HepG2 (cell line): ENCODE results near the gene NBR1. TPM values are rescaled to one million over a fixed set of nuclear protein-coding genes. Genes with fewer than 3 reads are reported as not detected.

ENCODE experiments used
- CCDC6 ChIP-seq: sonication (generic); formaldehyde crosslinking; IDR thresholded peaks from 2 replicates; pipeline ENCODE4 v1.8.1; 2022; ENCODE audit warnings: mild to moderate bottlenecking, missing genetic modification reagents, moderate library complexity
- CTCF ChIP-seq: sonication (generic); formaldehyde crosslinking; IDR thresholded peaks from 2 replicates; pipeline ENCODE4 v1.5.0; 2020; ENCODE audit warnings: mild to moderate bottlenecking, missing genetic modification reagents, moderate library complexity
- DBP ChIP-seq: sonication (generic); formaldehyde crosslinking; IDR thresholded peaks from 2 replicates; pipeline ENCODE4 v1.4.0; 2020; ENCODE audit warnings: missing genetic modification reagents; ENCODE audit errors: not compliant biosample characterization
- ELF3 ChIP-seq: IDR thresholded peaks from 2 replicates; pipeline ENCODE4 v1.6.1; 2016; ENCODE audit warnings: missing genetic modification reagents, missing compliant biosample characterization
- HES4 ChIP-seq: sonication (generic); formaldehyde crosslinking; IDR thresholded peaks from 2 replicates; pipeline ENCODE4 v1.9.0; 2021; ENCODE audit warnings: mild to moderate bottlenecking, missing genetic modification reagents, borderline replicate concordance
- HINFP ChIP-seq: sonication (generic); formaldehyde crosslinking; IDR thresholded peaks from 2 replicates; pipeline ENCODE4 v1.4.0; 2020; ENCODE audit warnings: low read depth, mild to moderate bottlenecking, missing genetic modification reagents
- HMG20B ChIP-seq: conservative IDR thresholded peaks from 2 replicates; pipeline ENCODE4 v1.6.1; 2016; ENCODE audit warnings: missing genetic modification reagents, missing compliant biosample characterization
- HOXA5 ChIP-seq: sonication (generic); formaldehyde crosslinking; IDR thresholded peaks from 2 replicates; pipeline ENCODE4 v1.4.0; 2020; ENCODE audit warnings: missing genetic modification reagents
- RBM39 ChIP-seq: fragments of 200-400 bp; formaldehyde crosslinking; IDR thresholded peaks from one replicate; pipeline ENCODE4 v1.6.1; 2018; ENCODE audit warnings: antibody characterized with exemption, mild to moderate bottlenecking, low read depth, low read length; ENCODE audit not compliant: poor library complexity, severe bottlenecking
- SAFB2 ChIP-seq: sonication (generic); formaldehyde crosslinking; IDR thresholded peaks from 2 replicates; pipeline ENCODE4 v1.5.1; 2020; ENCODE audit warnings: missing genetic modification reagents, low read depth, mild to moderate bottlenecking, borderline replicate concordance
- SP2 ChIP-seq: sonication (generic); formaldehyde crosslinking; IDR thresholded peaks from 2 replicates; pipeline ENCODE4 v1.5.1; 2020; ENCODE audit warnings: mild to moderate bottlenecking, missing genetic modification reagents
- WIZ ChIP-seq: sonication (generic); formaldehyde crosslinking; IDR thresholded peaks from 2 replicates; pipeline ENCODE4 v1.5.1; 2020; ENCODE audit warnings: mild to moderate bottlenecking, missing genetic modification reagents
- ZSCAN25 ChIP-seq: sonication (generic); formaldehyde crosslinking; IDR thresholded peaks from 2 replicates; pipeline ENCODE4 v1.8.0; 2022; ENCODE audit warnings: mild to moderate bottlenecking, missing genetic modification reagents
- polyA plus RNA-seq, 8 experiments: library from polyadenylated mRNA; depleted of rRNA in 3 of 8; stranded (reverse) in 7 of 8; unstranded in 1 of 8; fragments of >200 nt; fragmentation: Illumina TruSeq in 4 of 8; extraction: Trizol in 4 of 8; gene quantifications; 2 replicates each; pipeline versions ENCODE4 v1.2.1 to v1.2.3, GENCODE V29; 2011 to 2016; ENCODE audit warnings: low read depth in 4 of 8, missing spikeins in 1 of 8, mixed read lengths in 1 of 8; ENCODE audit not compliant: insufficient read depth in 1 of 8
- total RNA-seq, 5 experiments: library from RNA; depleted of rRNA; stranded (reverse); fragments of >200 nt; fragmentation: Illumina TruSeq; extraction: Trizol; gene quantifications; 2 replicates each; pipeline ENCODE4 v1.2.3, GENCODE V29; 2016; ENCODE audit warnings: low read depth in 1 of 5
- TF ChIP-seq, protein P1 (sequence below): sonication (generic); formaldehyde crosslinking; IDR thresholded peaks from 2 replicates; pipeline ENCODE4 v1.4.0; 2020; ENCODE audit warnings: mild to moderate bottlenecking, missing genetic modification reagents
- TF ChIP-seq, protein P2 (sequence below): sonication (generic); formaldehyde crosslinking; IDR thresholded peaks from 2 replicates; pipeline ENCODE4 v1.4.0; 2020; ENCODE audit warnings: low read depth, missing genetic modification reagents

Gene NBR1
- total and polyA plus RNA-seq, 2 of the 13 experiments (the other 11 are each of a cell fraction or from before 2014, with no cell fraction given) = 51.7 to 121 TPM

DNA sequence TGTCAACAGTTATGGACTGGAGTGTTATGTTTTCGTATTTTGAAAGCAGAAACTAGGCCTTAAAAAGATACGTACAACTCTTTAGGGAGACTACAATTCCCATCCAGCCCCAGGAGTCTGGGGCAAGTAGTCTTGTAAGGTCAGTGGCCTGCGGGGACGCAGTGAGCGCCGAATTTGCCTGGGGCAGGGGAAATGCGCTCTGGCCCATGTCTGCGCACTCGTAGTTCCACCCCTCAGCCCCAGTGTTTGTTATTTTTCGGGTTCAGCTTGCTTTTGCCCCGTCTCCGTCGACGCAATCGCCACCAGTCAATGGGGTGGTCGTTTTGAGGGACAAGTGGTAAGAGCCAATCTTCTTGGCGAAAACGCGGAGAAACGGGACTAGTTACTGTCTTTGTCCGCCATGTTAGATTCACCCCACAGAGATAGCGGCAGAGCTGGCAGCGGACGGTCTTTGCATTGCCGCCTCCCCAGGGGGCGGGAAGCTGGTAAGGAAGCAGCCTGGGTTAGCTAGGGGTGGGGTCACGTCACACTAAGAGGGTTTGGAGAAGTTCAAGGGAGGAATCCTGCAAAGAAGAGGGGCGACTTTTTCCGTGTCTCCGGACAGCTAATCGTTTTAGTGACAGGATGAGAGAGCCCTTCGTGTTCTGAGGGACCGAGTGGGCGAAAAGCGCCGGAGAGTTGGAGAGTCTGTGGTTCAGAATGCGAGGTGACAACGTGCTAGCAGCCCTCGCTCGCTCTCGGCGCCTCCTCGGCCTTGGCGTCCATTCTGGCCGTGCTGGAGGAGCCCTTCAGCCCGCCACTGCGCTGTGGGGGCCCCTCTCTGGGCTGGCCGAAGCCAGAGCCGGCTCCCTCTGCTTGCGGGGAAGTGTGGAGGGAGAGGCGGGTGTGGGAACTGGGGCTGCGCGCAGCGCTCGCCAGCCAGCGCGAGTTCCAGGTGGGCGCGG, 44.8 kb upstream of the NBR1 start (continued):
- TF ChIP-seq SAFB2 (CRISPR knock-in tag) = no peak
- peak; percentile 53 for TF ChIP-seq RBM39
- TF ChIP-seq CTCF (CRISPR knock-in tag) = no peak
- 0 out of 2 replicates have a peak, but pooled peaks have one; percentile 13 for TF ChIP-seq CCDC6 (CRISPR knock-in tag)
- TF ChIP-seq, protein P1, sequence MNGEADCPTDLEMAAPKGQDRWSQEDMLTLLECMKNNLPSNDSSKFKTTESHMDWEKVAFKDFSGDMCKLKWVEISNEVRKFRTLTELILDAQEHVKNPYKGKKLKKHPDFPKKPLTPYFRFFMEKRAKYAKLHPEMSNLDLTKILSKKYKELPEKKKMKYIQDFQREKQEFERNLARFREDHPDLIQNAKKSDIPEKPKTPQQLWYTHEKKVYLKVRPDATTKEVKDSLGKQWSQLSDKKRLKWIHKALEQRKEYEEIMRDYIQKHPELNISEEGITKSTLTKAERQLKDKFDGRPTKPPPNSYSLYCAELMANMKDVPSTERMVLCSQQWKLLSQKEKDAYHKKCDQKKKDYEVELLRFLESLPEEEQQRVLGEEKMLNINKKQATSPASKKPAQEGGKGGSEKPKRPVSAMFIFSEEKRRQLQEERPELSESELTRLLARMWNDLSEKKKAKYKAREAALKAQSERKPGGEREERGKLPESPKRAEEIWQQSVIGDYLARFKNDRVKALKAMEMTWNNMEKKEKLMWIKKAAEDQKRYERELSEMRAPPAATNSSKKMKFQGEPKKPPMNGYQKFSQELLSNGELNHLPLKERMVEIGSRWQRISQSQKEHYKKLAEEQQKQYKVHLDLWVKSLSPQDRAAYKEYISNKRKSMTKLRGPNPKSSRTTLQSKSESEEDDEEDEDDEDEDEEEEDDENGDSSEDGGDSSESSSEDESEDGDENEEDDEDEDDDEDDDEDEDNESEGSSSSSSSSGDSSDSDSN (CRISPR knock-in tag) = peak; percentile 47; the same call in 1 of the 2 replicates
- TF ChIP-seq DBP = peak; percentile 8
- no peak for TF ChIP-seq WIZ (CRISPR knock-in tag)
- 0 out of 2 replicates have a peak, but pooled peaks have one; percentile 64 for TF ChIP-seq HES4 (CRISPR knock-in tag)
- TF ChIP-seq, protein P2, sequence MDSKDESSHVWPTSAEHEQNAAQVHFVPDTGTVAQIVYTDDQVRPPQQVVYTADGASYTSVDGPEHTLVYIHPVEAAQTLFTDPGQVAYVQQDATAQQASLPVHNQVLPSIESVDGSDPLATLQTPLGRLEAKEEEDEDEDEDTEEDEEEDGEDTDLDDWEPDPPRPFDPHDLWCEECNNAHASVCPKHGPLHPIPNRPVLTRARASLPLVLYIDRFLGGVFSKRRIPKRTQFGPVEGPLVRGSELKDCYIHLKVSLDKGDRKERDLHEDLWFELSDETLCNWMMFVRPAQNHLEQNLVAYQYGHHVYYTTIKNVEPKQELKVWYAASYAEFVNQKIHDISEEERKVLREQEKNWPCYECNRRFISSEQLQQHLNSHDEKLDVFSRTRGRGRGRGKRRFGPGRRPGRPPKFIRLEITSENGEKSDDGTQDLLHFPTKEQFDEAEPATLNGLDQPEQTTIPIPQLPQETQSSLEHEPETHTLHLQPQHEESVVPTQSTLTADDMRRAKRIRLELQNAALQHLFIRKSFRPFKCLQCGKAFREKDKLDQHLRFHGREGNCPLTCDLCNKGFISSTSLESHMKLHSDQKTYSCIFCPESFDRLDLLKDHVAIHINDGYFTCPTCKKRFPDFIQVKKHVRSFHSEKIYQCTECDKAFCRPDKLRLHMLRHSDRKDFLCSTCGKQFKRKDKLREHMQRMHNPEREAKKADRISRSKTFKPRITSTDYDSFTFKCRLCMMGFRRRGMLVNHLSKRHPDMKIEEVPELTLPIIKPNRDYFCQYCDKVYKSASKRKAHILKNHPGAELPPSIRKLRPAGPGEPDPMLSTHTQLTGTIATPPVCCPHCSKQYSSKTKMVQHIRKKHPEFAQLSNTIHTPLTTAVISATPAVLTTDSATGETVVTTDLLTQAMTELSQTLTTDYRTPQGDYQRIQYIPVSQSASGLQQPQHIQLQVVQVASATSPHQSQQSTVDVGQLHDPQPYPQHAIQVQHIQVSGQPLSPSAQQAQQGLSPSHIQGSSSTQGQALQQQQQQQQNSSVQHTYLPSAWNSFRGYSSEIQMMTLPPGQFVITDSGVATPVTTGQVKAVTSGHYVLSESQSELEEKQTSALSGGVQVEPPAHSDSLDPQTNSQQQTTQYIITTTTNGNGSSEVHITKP (CRISPR knock-in tag) = 0 out of 2 replicates have a peak, but pooled peaks have one; percentile 25
- 0 out of 2 replicates have a peak, but pooled peaks have one; percentile 2 for TF ChIP-seq HOXA5
- TF ChIP-seq ELF3 (CRISPR knock-in tag) = no peak
- 0 out of 2 replicates have a peak, but pooled peaks have one; percentile 42 for TF ChIP-seq SP2 (CRISPR knock-in tag)
- TF ChIP-seq HINFP (CRISPR knock-in tag) = peak; percentile 67; the same call in 1 of the 2 replicates
- 0 out of 2 replicates have a peak, but pooled peaks have one; percentile 10 for TF ChIP-seq ZSCAN25 (CRISPR knock-in tag)
- 0 out of 2 replicates have a peak, but pooled peaks have one; percentile 28 for TF ChIP-seq HMG20B (CRISPR knock-in tag)
